AG09309 (cell line): ENCODE results near the gene APAF1.
A peak's percentile ranks its signal among the peaks of the same experiment; 100 is the strongest.

ENCODE experiments used
- DNase-seq: peaks from one replicate; pipeline ENCODE4 v3.0.0-alpha.2; 2010; ENCODE audit warnings: low read depth
- H3K4me3 ChIP-seq: 2 replicates; pipeline ENCODE4 v1.5.1; 2011; ENCODE audit warnings: mild to moderate bottlenecking, low read depth, low read length, moderate library complexity; ENCODE audit not compliant: control insufficient read depth
- CTCF ChIP-seq: IDR thresholded peaks from 2 replicates; pipeline ENCODE4 v1.5.1; 2011; ENCODE audit warnings: mild to moderate bottlenecking, low read depth, low read length, inconsistent platforms; ENCODE audit not compliant: insufficient read depth, control insufficient read depth; ENCODE audit errors: missing control alignments

Gene APAF1

GRCh38 chr12:98684199-98684598 is 39.1 kb downstream of the APAF1 start:
- TF ChIP-seq CTCF: no peak
- DNase-seq: no peak
- no peak overlapping the region for H3K4me3 ChIP-seq

DNA sequence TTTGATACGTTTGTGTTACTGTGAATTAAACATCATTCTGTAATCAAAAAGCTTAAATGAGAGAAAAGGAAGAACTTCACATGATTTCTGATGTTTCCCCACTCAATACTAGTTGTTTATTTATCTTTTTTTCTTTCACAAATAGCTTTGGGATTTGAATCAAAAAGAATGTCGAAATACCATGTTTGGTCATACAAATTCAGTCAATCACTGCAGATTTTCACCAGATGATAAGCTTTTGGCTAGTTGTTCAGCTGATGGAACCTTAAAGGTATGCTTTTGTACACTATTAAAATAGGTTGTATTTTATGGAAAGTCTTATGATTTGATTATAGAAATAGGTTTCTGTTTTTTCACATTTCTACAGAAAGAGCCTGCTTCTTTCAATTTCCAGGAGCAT is 41.5 kb downstream of the APAF1 start:
- no peak for DNase-seq
- no peak for TF ChIP-seq CTCF
- H3K4me3 ChIP-seq: no peak overlapping the region

DNA sequence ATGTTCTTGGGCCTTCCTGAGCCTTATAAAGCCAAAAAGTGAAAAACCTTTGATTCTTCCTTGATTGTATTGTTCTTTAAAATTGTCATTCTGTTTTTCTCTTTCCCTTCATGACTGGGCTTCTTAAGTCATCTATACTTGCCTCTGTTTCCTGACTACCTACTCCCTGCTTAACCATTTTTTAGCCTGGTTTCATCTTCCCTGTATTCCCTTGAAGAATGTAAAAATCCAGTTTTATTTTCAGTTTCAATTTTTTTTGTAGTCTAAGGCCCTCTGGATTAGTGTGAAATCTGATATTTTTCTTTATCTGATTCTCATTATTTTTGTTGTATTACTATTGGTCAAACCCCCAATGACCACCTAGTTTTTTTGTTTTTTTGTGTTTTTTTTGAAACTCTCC is 46.3 kb downstream of the APAF1 start:
- no peak overlapping the region for H3K4me3 ChIP-seq
- no peak for DNase-seq
- no peak for TF ChIP-seq CTCF

- DNase-seq: no peak
- no peak for TF ChIP-seq CTCF
- no peak overlapping the region for H3K4me3 ChIP-seq
These were observed 51.1 kb downstream of the APAF1 start for GRCh38 chr12:98696036-98696646.

DNA sequence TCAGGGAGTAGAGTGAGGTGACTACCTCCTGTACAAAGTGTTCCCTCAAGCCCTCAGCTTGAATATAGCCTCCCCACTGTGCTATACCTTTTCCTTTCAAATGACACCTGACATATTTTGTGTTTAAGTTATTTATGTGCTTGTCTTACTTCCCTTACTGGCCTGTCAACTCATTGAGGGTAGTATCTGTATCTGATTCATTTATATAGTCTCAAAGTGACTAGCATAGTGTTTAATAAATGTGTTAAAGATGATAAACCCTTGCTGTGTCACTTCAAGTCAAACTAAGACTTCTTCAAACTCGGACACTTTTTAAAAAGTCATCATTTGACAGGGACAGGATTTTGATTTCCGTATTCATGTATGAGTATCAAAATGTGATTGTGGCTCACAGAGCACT is 52.1 kb downstream of the APAF1 start:
- H3K4me3 ChIP-seq: no peak overlapping the region
- DNase-seq: no peak
- no peak for TF ChIP-seq CTCF

DNA sequence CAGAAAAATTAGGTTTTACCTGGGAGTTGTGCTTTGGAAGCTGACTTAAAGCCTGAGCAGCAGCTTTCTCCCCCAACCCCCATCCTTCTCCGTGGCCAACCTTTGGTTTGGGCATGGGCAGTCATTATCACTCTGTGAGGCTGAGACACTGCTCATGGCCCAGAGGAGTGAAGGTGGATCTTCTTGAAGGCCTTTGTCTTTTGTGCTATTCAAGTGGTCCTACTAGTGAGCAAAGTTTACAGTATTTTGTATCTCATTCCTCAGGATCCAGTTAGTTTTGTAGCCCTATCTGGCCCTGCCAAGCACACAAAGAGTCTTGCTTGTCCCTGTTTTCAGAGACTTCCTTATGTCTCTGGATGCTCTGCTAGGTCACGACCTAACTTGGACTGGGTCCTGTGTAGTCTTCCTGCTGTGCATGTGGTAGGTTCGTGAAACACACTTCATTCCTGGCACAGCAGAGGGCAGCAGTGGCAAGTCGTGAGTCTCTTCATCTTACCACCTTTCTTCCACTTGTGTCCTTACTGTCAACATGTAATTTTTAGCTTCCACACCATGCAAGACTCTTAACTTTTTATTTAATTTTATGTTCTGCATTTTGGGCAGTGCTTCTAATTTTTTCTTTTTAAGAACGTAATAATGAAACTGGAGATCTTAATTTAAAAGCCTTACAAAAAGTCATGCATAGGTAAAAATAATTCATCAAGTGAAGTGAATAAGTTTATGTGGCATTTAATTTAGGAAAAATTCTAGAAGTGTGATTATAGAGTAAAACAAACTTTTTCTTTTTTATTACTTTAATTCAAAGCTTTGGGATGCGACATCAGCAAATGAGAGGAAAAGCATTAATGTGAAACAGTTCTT is 53.7 kb downstream of the APAF1 start:
- no peak overlapping the region for H3K4me3 ChIP-seq
- TF ChIP-seq CTCF: peak; percentile 85
- peak; percentile 37 for DNase-seq
